Tibial artery (tissue), 4 donors: ENCODE measurements around the gene VPS13A.

Experiments
- DNase-seq, 2 donors: peaks; one replicate each; pipeline ENCODE4 v3.0.0-alpha.2; 2019
- H3K27ac ChIP-seq, 2 donors: fragments of 200-600 bp; sonication (generic) in 1 of 2; 1 replicate in 1 of 2; 2 replicates in 1 of 2; pipeline ENCODE4 v1.5.1; 2018 to 2019; ENCODE audit warnings: mild to moderate bottlenecking in 1 of 2
- H3K27me3 ChIP-seq, 2 donors: fragments of 200-600 bp; sonication (generic) in 1 of 2; one replicate each; pipeline versions ENCODE4 v1.5.1 to v1.6.0; 2016 to 2019
- H3K36me3 ChIP-seq, 3 donors: fragments of 200-600 bp; sonication (generic) in 2 of 3; one replicate each; pipeline ENCODE4 v1.5.1; 2016 to 2019; ENCODE audit warnings: mild to moderate bottlenecking in 2 of 3
- H3K4me1 ChIP-seq, 4 donors: fragments of 200-600 bp; sonication (generic) in 2 of 4; 1 replicate in 3 of 4; 2 replicates in 1 of 4; pipeline ENCODE4 v1.5.1; 2016 to 2019
- H3K4me3 ChIP-seq, 2 donors: fragments of 200-600 bp; sonication (generic) in 1 of 2; 1 replicate in 1 of 2; 2 replicates in 1 of 2; pipeline ENCODE4 v1.5.1; 2018 to 2019; ENCODE audit warnings: mild to moderate bottlenecking in 2 of 2
- H3K9me3 ChIP-seq, 3 donors: fragments of 200-600 bp; sonication (generic) in 1 of 3; one replicate each; pipeline ENCODE4 v1.5.1; 2016 to 2019
- CTCF ChIP-seq, 2 experiments: fragments of 200-600 bp in 1 of 2; fragments of 450-650 bp in 1 of 2; IDR thresholded peaks; one replicate each; pipeline ENCODE4 v1.5.1; 2017 to 2019; ENCODE audit warnings: antibody characterized with exemption in 2 of 2, mild to moderate bottlenecking in 1 of 2, moderate library complexity in 1 of 2
- intact Hi-C: fragments of 100-400 bp; cut with DNase I; formaldehyde crosslinking; loops from one replicate; pipeline ENCODE4 v1.15.0; 2023; ENCODE audit warnings: low total_unique reads

Gene VPS13A

GRCh38 chr9:77175151-77175550 lies 2.2 kb upstream of the VPS13A start:
- no peaks in the 10 kb centered on the region for H3K36me3 ChIP-seq
- H3K9me3 ChIP-seq, result no peaks in the 10 kb centered on the region
- peaks cover 0 to 19% (median 3%) of the 10 kb centered on the region in 4 donors for H3K4me1 ChIP-seq
- no peak for TF ChIP-seq CTCF (IDR thresholded peaks at IDR 0.05)
- no peak overlapping the region for H3K4me3 ChIP-seq
- DNase-seq, result no peak
- H3K27me3 ChIP-seq, result no peaks in the 10 kb centered on the region
- intact Hi-C loops, result loop anchor here (5.0 kb wide), 1 partner anchor 778 kb away; no protein-coding TSS in a partner anchor
- no peak overlapping the region for H3K27ac ChIP-seq

- no peak for DNase-seq
- H3K9me3 ChIP-seq, result no peaks in the 10 kb centered on the region
- H3K27me3 ChIP-seq, result no peaks in the 10 kb centered on the region
- H3K36me3 ChIP-seq, result no peaks in the 10 kb centered on the region
- H3K27ac ChIP-seq, result peak overlapping the region; percentile 74 to 90
- TF ChIP-seq CTCF (IDR thresholded peaks at IDR 0.05), result no peak
- intact Hi-C loops, result loop anchor here (5.0 kb wide), 1 partner anchor 779 kb away; no protein-coding TSS in a partner anchor
- H3K4me1 ChIP-seq, result peaks cover 0 to 29% (median 7%) of the 10 kb centered on the region in 4 donors
- no peak overlapping the region for H3K4me3 ChIP-seq
Observed at GRCh38 chr9:77176106-77176505, 1.2 kb upstream of the VPS13A start.

GRCh38 chr9:77176686-77177142 lies 620 bp upstream of the VPS13A start:
- H3K4me3 ChIP-seq, result peak overlapping the region; percentile 61 to 78
- H3K27me3 ChIP-seq, result no peaks in the 10 kb centered on the region
- intact Hi-C loops, result loop anchor here (5.0 kb wide), 1 partner anchor 779 kb away; no protein-coding TSS in a partner anchor
- peaks cover 0 to 35% (median 7%) of the 10 kb centered on the region in 4 donors for H3K4me1 ChIP-seq
- H3K36me3 ChIP-seq, result no peaks in the 10 kb centered on the region
- peak overlapping the region; percentile 74 to 90 for H3K27ac ChIP-seq
- H3K9me3 ChIP-seq, result no peaks in the 10 kb centered on the region
- no peak for TF ChIP-seq CTCF (IDR thresholded peaks at IDR 0.05)
- DNase-seq, result no peak

GRCh38 chr9:77177894-77178794 lies 810 bp downstream of the VPS13A start:
- no peaks in the 10 kb centered on the region for H3K36me3 ChIP-seq
- H3K9me3 ChIP-seq, result no peaks in the 10 kb centered on the region
- peak; percentile 33 to 68 for DNase-seq
- intact Hi-C loops, result loop anchor here (5.0 kb wide), 1 partner anchor 781 kb away; no protein-coding TSS in a partner anchor
- H3K27me3 ChIP-seq, result no peaks in the 10 kb centered on the region
- H3K27ac ChIP-seq, result peak overlapping the region; percentile 74 to 90
- H3K4me3 ChIP-seq, result peak overlapping the region; percentile 61 to 78
- peaks cover 0 to 41% (median 7%) of the 10 kb centered on the region in 4 donors for H3K4me1 ChIP-seq
- no peak for TF ChIP-seq CTCF (IDR thresholded peaks at IDR 0.05)

GRCh38 chr9:77180056-77180455 lies 2.7 kb downstream of the VPS13A start:
- DNase-seq, result no peak
- intact Hi-C loops, result no loop called here
- Histone ChIP-seq H3K27ac (no peak overlapping the region), H3K4me3 (no peak overlapping the region), H3K9me3 (no peaks in the 10 kb centered on the region), H3K27me3 (no peaks in the 10 kb centered on the region), H3K4me1 (peaks cover 0 to 55% (median 7%) of the 10 kb centered on the region in 4 donors), H3K36me3 (no peaks in the 10 kb centered on the region)
- no peak for TF ChIP-seq CTCF (IDR thresholded peaks at IDR 0.05)
